GM12874 (cell line): ENCODE data around the gene ABCG2.

Experiments
- CTCF ChIP-seq: IDR thresholded peaks from 2 replicates; pipeline ENCODE4 v1.5.1; 2011; ENCODE audit warnings: low read depth, mild to moderate bottlenecking, control low read depth, low read length, moderate library complexity; ENCODE audit not compliant: insufficient read depth

Gene ABCG2

GRCh38 chr4:88158489-88159228 is at the start of gene ABCG2:
Gene ABCG2, minus strand, starts transcription at chr4:88158639. Its CDS starts 18,644 bp downstream, at chr4:88139995.
- no peak for TF ChIP-seq CTCF

GRCh38 chr4:88208156-88208555 is 49.7 kb upstream of the ABCG2 start:
- TF ChIP-seq CTCF = no peak

GRCh38 chr4:88207171-88207570 is 48.7 kb upstream of the ABCG2 start:
- no peak for TF ChIP-seq CTCF

- TF ChIP-seq CTCF = no peak
These were observed 46.4 kb upstream of the ABCG2 start for GRCh38 chr4:88204882-88205281.

- no peak for TF ChIP-seq CTCF
These were observed 44.0 kb upstream of the ABCG2 start for GRCh38 chr4:88202443-88202842.

GRCh38 chr4:88200186-88200585 is 41.7 kb upstream of the ABCG2 start:
- TF ChIP-seq CTCF = no peak

- TF ChIP-seq CTCF = no peak
These were observed 38.2 kb upstream of the ABCG2 start for GRCh38 chr4:88196523-88197185.
